Measurements from ENCODE around the gene TUBB2A.
"Not testable (repeated sequence)": the region's sequence is repeated elsewhere in the genome, so short reads cannot be mapped to it uniquely, and the experiment has no call there.

Gene TUBB2A

GRCh38 chr6:3157131-3157933 lies at the start of gene TUBB2A:
TSS of gene TUBB2A (minus strand) at chr6:3157544. CDS start at chr6:3157463, 81 bp downstream.
- DNase-seq = peak; percentile 87

- no peak for DNase-seq
These were observed 49.1 kb upstream of the TUBB2A start for GRCh38 chr6:3206339-3207015.

GRCh38 chr6:3205913-3206312 lies 48.6 kb upstream of the TUBB2A start:
- DNase-seq = no peak

- no peak for DNase-seq
These were observed 47.6 kb upstream of the TUBB2A start for GRCh38 chr6:3204921-3205320.

DNA sequence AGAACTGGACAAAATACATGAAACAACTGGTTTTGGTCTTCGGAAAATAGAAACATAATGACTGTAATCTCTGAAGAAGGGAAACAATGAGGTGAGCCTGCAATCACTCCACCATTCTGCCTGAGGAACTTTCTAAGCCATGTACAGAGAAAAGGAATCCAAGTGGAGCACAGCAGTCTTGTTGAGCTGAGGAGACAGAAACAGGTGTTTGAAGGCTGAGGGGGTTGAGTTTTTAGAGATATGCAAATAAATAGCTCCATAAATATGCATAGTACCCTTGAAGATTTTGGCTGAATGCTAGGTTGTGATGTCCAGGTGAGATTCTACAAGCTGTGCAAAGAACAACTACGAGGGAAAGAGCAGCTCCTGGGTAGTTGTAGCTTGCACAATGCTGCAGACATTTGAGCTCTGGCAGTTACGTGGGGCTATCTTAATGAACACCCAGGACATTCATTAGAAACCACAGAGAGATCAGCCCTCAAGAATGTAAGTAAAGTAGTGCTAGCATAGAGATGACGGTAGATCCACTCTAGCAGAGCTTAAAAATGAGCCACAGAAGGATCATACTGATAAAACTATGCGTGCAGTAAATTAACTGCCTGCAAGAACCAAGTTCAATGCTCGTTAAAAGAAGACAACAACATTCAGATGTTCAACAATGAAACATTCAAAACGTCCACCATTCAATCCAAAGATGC lies 45.8 kb upstream of the TUBB2A start:
- no peak for DNase-seq

DNA sequence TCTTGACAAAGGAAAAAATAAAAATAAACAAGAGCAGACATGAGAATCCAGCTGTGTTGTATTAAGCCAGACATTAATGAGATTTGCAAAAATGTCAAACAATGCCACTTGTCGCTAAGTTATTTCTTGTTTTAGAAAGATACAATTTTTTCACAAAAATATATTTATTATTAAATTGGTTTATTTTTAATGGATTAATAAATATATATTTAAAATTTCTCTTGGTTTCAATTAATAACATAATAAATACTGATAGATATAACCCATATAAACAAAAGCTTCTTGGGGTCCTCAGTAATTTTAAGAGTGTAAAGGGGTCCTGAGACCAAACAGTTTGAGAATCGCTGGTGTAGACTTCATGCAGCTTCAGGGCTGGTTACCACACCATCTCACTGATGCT lies 44.0 kb upstream of the TUBB2A start:
- no peak for DNase-seq

DNA sequence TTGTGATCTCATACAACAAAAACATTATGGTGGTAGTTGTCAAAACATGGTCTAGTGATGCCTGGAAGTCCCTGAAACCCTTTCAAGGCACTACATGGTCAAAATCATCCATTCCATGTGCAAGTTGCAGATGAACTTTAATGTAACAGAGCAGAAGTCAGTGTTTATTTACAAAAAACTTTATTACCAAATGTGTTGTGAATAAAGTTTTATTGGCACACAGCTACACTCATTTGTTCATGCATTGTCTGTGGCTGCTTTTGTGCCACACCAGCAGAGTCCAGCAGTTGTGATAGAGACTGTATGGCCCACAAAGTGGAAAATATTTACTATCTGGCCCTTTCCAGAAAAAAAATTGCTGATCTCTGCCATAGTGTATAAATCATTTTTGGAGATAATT lies 43.3 kb upstream of the TUBB2A start:
- DNase-seq = no peak

DNA sequence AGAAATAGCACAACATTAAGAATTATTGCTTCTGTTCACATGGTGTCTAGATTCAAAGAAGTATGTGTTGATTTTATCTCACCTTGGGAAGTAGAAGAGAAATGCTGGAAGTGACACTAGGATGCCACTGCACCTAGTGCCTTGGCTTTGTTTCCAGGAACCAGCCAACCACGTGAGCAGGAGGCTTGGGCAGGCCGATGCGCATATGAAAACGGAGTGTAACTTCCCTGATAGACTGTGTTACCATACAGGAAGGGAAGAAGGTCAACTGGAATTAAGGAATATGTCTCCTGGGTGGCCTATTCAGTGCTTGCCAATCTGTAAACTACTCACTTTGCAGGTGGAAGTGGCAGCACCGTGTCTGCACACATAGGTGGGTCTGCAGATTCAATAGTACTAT lies 42.0 kb upstream of the TUBB2A start:
- no peak for DNase-seq

- not testable (repeated sequence) for DNase-seq
These were observed 40.4 kb upstream of the TUBB2A start for GRCh38 chr6:3197734-3198133.

- DNase-seq = no peak
These were observed 39.4 kb upstream of the TUBB2A start for GRCh38 chr6:3196770-3197169.

GRCh38 chr6:3195695-3196497 lies 38.6 kb upstream of the TUBB2A start:
- DNase-seq = no peak

- DNase-seq = no peak
These were observed 38.0 kb upstream of the TUBB2A start for GRCh38 chr6:3195420-3195694.

DNA sequence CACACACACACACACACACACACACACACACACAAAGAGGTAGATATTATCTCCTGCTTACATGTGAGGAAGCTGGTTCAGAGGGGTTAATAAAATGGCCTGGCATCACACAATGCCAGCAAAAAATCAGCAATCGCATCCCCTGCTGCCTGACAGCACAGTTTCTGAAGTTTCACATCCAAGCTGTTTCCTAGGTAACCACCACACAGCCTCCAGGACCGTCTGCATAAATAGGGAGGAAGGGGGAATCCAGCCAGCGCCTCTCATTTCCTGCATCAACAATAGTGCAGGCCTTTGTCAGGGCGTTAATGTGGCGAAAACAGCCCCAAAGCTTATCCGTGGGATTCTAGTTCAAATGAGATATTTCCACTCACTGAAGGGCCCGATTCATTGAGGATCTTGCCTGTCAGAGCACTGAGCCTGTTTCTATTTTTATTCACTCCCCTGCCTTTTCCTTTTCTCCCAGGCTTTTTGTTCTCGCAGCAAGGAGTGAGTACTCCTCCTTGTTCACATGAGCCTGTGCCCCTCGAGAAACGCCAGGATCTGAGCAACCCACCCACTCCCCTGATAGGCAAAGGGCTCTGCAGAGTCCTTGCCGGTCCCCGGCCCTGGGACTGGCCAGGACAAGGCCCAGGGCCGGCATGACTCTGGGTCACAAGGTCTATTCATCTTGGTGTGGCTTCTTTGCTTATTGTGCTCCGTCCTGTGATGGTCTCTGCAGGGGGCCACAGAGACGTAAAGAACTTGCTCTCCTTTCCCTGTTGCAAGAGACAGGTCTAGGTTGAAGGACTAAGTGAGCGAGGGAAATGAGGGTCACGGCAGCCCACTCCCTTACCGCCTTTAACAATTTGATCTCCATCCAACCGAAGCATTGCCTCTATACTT lies 37.4 kb upstream of the TUBB2A start:
- no peak for DNase-seq

DNA sequence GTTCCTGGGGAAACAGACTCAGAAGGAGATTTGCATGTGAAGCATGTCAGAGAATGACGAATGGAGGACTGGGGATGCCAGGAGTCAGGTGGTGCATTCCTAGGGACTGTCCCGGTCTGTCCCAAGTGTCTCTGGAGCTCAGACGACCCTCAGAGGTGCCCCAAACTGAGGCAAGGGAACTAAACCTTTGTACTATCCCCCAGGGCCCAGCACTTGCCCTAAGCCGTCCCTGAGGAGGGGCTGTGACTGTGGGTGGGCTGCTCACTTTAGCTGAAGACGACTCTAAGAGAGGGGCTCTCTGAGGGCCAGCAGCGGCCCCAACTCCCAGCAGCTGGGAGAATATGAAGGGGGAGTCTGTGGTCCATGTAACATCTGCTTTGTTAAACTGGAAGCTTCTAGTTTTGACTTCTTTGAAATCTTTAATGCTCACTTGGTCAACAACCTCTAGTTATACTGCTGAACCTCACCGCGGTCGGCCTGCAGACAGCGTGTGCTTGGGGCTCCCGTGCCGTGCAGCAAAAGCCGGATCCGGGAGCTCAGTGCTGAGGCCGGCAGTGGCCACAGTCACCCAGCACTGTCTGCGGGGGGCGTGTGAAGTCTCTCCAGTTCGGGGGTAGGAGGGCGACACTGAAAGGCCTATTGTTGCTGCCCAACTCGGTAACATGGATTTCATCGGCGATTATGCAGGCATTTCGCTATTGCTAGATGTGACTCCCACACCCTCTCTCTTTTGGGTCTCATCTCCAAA lies 35.9 kb upstream of the TUBB2A start:
- DNase-seq = no peak

- no peak for DNase-seq
These were observed 33.4 kb upstream of the TUBB2A start for GRCh38 chr6:3190779-3191178.

GRCh38 chr6:3190056-3190455 lies 32.7 kb upstream of the TUBB2A start:
- DNase-seq = no peak

DNA sequence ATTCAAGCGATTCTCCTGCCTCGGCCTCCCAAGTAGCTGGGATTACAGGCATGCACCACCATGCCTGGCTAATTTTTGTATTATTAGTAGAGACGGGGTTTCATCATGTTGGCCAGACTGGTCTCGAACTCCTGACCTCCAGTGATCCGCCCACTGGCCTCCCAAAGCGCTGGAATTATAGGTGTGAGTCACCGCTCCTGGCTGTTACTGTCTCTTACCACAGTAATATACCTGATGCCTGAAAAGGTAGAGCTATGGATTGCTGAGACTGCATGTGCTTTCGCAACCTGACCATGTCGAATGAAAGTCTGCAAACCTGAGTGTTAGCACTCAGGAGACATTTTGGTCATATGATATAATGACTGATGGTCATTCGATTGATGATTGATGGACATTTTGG lies 31.8 kb upstream of the TUBB2A start:
- not testable (repeated sequence) for DNase-seq

DNA sequence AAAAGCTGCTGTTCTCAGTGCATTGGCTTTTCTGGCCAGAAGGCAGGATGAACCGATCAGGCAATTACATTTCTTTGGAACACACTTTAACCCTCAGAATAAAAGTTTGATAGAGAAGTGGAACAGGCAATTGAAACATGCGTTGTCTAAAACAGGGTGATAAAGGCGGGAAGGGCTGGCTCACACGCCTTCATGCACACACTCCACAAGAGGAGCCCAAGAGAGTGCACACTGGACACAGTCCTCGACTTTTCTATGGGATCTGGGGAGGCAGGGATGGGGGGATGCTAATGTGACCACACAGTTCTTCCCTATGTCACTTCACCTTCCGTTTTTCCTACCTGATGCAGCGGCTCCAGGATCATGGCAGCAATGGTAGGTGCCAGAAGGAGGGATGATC lies 30.9 kb upstream of the TUBB2A start:
- no peak for DNase-seq

- no peak for DNase-seq
These were observed 29.6 kb upstream of the TUBB2A start for GRCh38 chr6:3186974-3187382.

DNA sequence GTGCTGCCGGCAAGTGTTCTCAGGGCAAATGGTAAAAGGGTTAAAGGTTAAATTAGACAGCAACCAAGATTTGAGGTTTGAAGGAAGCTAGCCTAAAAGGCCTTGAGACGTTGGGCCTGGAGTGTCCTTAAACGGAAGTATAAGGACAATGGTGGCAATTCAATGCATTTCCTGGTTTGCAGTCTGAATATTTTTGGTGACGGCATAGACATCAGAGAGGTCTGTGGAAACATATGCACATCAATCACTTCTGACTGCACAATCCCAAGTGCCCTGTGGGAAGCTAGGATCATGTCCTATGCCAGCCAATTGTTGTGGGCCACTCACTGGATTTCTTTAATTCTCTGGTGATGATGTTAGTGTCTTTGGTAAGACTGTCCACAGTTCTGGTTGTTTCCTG lies 25.7 kb upstream of the TUBB2A start:
- DNase-seq = no peak

- DNase-seq = no peak
These were observed 23.8 kb upstream of the TUBB2A start for GRCh38 chr6:3181105-3181504.

Measured in stimulated activated CD4-positive, alpha-beta T cell treated with anti-CD3 and anti-CD28 coated beads, Interleukin-12 subunit alpha, Interleukin-12 subunit beta, amount 100 ng/mL, for 4 hours (primary cell).